ENCODE data around the gene TBX21.
A peak's percentile ranks its signal among the peaks of the same experiment; 100 is the strongest.

The TBX21 gene

GRCh38 chr17:47774987-47775580 is 42.0 kb downstream of the TBX21 start:
- POLR2A ChIA-PET, result no interaction called here

GRCh38 chr17:47776330-47777197 is 43.5 kb downstream of the TBX21 start:
- CTCF ChIA-PET, result interaction anchor here (0.8 to 1.6 kb wide), 9 partner anchors 9 to 111 kb away, joined by 3 to 6 read pairs (median 4); partner anchors contain the start of gene TBX21
- TF ChIP-seq CTCF (IDR thresholded peaks at IDR 0.05; ENCODE audit: control extremely low read depth, extremely low read depth, low read depth, missing control alignments), result peak; percentile 63
- peak; percentile 73 for DNase-seq (ENCODE audit: extremely low spot score)
- POLR2A ChIA-PET, result no interaction called here

More at GRCh38 chr17:47774987-47775580, 42.0 kb downstream of the TBX21 start:
- CTCF ChIA-PET, result interaction anchor here (1.1 to 1.5 kb wide), 4 partner anchors 10 to 74 kb away, joined by 4 to 6 read pairs (median 4); no protein-coding TSS in a partner anchor
- TF ChIP-seq CTCF (IDR thresholded peaks at IDR 0.05; ENCODE audit: control extremely low read depth, extremely low read depth, low read depth, missing control alignments), result no peak
- no peak for DNase-seq (ENCODE audit: extremely low spot score)

GRCh38 chr17:47778184-47778635 is 45.2 kb downstream of the TBX21 start:
- TF ChIP-seq CTCF (IDR thresholded peaks at IDR 0.05; ENCODE audit: control extremely low read depth, extremely low read depth, low read depth, missing control alignments), result no peak
- POLR2A ChIA-PET, result no interaction called here
- CTCF ChIA-PET, result interaction anchor here (1.4 kb wide), 1 partner anchor 24 kb away, joined by 4 read pairs; no protein-coding TSS in a partner anchor

DNA sequence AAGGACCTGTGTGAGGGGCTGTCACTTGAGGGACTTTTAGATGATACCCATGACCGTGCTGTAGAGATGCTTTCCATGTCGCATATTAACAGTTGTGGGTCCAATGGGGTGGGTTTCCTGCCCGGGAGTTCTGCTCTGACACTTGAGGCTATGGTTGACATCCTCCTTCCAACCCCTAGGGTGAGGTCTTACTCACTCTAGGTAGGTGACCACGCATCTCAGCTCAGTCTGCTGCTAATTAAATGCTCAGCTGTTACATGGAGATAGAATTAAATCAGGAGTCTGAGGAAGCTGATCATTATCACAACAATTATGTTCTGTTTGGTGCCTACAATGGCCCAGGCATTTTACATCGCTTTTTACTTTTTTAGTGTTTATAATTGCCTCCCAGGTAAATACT is 48.4 kb downstream of the TBX21 start:
- ChIA-PET CTCF (no interaction called here), POLR2A (no interaction called here)
- no peak for DNase-seq (ENCODE audit: extremely low spot score)
- TF ChIP-seq CTCF (IDR thresholded peaks at IDR 0.05; ENCODE audit: control extremely low read depth, extremely low read depth, low read depth, missing control alignments), result no peak

More at GRCh38 chr17:47778184-47778635, 45.2 kb downstream of the TBX21 start:
- DNase-seq (ENCODE audit: extremely low spot score), result no peak

DNA sequence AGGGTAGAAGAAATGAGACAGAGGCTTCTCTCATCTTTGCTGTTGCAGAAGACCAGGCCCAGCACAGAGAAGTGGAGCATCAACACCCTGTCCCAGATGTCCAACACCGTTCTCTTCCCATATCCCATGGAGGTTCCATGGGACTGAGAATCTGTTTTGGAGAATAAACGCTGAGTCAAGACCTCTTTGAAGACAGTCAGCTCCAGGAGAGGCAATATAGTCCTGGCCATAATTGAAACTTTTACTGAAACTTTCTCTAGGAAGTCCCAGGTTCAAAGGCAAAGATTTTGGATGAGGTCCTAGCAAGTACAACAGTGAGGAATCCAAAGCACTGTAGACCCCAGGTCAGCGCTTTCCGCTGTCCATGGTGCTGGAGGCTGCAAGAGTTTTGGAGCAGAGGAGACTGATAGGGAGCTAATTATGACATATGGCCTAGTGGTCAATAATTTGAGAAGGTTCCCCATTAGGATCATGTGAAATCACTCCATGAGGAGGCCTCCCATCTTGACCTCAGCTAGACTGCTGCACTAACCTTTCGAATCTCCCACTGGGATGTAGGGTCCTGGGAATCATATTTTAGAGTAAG is 52.6 kb downstream of the TBX21 start:
- ChIA-PET CTCF (interaction anchor here (0.7 to 1.8 kb wide), 12 partner anchors 8 to 121 kb away, joined by 3 to 11 read pairs (median 4); no protein-coding TSS in a partner anchor), POLR2A (interaction anchor here (0.6 kb wide), 1 partner anchor 135 kb away, joined by 4 read pairs; no protein-coding TSS in a partner anchor)
- no peak for TF ChIP-seq CTCF (IDR thresholded peaks at IDR 0.05; ENCODE audit: control extremely low read depth, extremely low read depth, low read depth, missing control alignments)
- peak; percentile 31 for DNase-seq (ENCODE audit: extremely low spot score)

Measured in GM10248 (cell line).